ENCODE results near the gene UBTD2.

- TF ChIP-seq CTCF (IDR thresholded peaks at IDR 0.05 in 4 of 5, conservative IDR thresholded peaks at IDR 0.05 in 1 of 5) (no peak), POLR2A (IDR thresholded peaks at IDR 0.05) (no peak)
Observed at GRCh38 chr5:172189693-172190296, 93.8 kb downstream of the UBTD2 start.

All from gastrocnemius medialis (tissue), 4 donors.